GM21447 (cell line): ENCODE data around the gene LMLN.
"Not testable (repeated sequence)": the region's sequence is repeated elsewhere in the genome, so short reads cannot be mapped to it uniquely, and the experiment has no call there.

Experiments
- ATAC-seq: cut with Tn5 transposase; IDR thresholded peaks from one replicate; pipeline ENCODE4 v1.9.1; 2021; ENCODE audit not compliant: unreplicated experiment

Gene LMLN

DNA sequence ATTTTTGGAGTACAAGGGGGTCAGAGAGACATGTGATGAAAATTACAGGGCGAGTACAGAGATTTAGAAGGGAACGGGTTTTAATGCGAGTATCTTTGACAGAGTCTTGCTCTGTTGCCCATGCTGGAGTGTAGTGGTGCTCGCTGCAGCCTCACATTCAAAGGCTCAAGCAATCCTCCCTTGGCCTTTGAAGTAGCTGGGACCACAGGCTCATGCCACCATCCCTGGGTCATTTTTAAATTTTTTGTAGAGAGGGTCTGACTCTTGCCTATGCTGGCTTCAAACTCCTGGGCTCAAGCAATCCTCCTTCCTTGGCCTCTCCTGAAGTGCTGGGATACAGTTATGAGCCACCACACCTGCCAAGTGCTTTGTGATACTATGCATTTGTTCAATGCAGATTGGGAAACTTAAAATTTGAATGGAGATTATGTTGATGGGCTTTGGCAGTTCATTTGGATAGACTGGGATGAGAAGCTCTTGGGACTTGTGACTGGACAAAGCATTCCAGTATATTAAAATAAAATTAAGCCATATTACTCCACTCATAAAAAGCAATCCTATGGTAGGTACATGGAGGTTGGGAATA lies 4.0 kb upstream of the LMLN start:
- ATAC-seq: no peak

GRCh38 chr3:197956626-197956988 lies 3.4 kb upstream of the LMLN start:
- ATAC-seq: no peak

DNA sequence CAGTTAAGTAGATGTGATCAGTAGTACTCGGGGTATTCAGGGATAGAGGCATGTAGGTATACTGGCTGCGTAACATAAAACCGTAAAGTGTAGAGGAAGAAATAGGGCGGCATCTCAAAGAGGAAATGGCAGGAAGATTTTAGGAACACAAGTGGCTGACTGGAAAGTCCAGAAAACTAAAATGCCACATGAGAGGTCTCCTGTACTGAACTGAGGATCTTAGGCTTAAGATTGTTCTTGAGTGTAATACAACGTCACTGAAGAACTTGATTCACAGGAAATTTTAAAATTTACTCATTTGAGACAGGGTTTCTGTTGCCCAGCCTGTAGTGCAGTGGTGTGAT lies 2.3 kb upstream of the LMLN start:
- no peak for ATAC-seq

GRCh38 chr3:197958346-197958745 lies 1.7 kb upstream of the LMLN start:
- no peak for ATAC-seq

GRCh38 chr3:197958848-197959247 lies 1.2 kb upstream of the LMLN start:
- not testable (repeated sequence) for ATAC-seq

- ATAC-seq: no peak
Observed at GRCh38 chr3:197959500-197959890, 522 bp upstream of the LMLN start.

DNA sequence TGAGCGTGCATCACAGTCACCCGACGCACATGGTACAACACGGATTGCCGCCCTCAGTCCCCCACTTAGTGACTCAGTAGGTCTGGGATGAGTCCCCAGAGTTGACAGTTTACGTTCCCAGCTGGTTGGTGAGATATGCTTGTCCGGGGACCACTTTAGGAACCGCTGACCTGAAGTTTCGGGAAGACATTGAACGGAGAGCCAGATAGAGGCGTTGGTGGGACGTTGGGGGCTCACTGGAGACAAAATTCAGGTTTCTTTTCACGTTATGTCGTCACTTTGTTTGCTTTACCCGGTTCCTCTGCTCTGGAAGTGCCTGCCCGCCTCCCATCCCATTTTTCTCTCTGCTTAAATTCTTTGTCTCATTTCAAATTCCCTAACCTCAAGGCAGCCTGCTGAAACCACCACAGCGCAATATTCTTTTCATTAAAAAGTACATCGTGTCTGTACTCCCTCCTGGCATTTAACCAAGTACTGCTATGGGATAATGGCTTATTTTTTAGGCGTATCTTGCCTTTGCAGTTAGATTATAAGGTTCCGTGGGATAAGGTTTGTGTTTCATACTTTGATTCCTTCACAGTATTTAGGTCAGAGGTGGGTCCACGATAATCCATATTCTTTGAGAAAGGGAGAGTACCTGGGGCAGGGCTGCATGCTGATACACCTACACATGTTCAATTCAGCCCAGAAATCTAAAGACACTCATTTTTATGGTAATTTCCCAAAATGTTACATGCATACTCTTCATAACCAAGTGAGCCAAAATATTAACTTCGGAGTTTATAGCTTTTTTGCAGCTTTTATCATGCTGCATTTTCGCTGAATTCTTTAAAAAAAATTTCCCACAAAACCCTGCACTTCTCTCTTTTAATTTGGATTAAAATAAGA lies 921 bp downstream of the LMLN start:
- no peak for ATAC-seq

- no peak for ATAC-seq
Observed at GRCh38 chr3:197961582-197961945, 1.5 kb downstream of the LMLN start.

- ATAC-seq: no peak
Observed at GRCh38 chr3:197963019-197963637, 3.1 kb downstream of the LMLN start.

DNA sequence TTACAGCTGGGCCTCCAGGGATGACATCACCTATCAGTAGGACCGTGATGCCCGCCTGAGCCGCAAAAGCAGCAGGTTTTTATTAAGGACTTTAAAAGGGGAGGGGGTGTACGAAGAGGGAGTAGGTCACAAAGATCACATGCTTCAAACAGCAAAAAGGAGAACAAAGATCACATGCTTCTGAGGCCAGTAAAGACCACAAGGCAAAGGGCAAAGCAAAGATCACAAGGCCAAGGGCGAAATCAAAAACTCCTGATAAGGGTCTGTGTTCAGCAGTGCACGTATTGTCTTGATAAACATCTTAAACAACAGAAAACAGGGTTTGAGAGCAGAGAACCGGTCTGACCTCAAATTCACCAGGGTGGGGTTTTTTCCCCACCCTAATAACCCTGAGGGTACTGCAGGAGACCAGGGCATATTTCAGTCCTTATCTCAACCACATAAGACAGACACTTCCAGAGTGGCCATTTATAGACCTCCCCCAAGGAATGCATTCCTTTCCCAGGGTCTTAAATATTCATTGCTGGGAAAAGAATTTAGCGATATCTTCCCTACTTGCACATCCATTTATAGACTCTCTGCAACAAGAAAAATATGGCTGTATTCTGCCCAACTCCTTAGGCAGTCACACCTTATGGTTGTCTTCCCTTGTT lies 7.4 kb downstream of the LMLN start:
- ATAC-seq: not testable (repeated sequence)

DNA sequence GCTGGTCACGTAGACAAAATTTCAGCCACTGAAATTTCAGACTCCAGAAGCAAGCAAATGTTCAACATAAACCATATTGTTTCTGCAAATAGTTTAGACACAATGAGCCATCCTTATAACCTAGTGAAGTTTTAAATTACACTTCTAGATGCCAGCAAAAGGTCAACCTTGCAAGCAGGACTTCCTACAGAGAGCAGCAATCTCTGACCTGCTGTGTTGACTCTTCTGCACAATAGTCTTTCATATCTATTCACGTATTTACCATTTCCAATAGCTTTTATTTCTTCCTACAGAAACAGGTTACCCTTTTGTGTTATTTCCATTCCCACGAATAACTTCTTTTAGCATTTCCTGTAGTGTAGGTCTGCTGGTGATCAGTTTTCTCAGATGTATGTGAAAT lies 10.6 kb downstream of the LMLN start:
- no peak for ATAC-seq

- no peak for ATAC-seq
Observed at GRCh38 chr3:197974016-197974415, 14.0 kb downstream of the LMLN start.

- ATAC-seq: no peak
Observed at GRCh38 chr3:197975311-197975710, 15.3 kb downstream of the LMLN start.

- ATAC-seq: no peak
Observed at GRCh38 chr3:197983076-197983475, 23.1 kb downstream of the LMLN start.

GRCh38 chr3:197989651-197990050 lies 29.6 kb downstream of the LMLN start:
- ATAC-seq: no peak

GRCh38 chr3:197994736-197995135 lies 34.7 kb downstream of the LMLN start:
- ATAC-seq: no peak

- no peak for ATAC-seq
Observed at GRCh38 chr3:197996855-197997254, 36.8 kb downstream of the LMLN start.

DNA sequence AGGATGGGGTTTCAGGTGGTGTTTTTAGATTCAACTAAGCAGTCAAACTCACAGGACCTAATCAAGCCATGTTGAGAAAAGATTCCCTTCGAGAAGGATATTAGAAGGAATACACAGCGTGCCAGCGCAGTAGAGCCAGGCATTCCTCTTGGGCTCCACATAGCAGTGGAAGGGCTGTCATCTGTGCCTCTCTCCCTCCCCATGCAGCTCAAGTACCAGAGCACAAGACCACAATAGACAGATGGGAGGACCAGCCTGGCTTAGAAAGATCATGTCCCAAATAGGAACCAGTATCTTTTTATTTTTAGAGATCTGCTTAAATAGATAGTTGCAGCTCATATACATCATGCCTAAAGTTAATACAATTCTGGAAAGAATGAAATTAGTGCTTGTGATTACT lies 37.9 kb downstream of the LMLN start:
- no peak for ATAC-seq

- ATAC-seq: no peak
Observed at GRCh38 chr3:198017090-198017489, 57.1 kb downstream of the LMLN start.

GRCh38 chr3:198018416-198018815 lies 58.4 kb downstream of the LMLN start:
- no peak for ATAC-seq

DNA sequence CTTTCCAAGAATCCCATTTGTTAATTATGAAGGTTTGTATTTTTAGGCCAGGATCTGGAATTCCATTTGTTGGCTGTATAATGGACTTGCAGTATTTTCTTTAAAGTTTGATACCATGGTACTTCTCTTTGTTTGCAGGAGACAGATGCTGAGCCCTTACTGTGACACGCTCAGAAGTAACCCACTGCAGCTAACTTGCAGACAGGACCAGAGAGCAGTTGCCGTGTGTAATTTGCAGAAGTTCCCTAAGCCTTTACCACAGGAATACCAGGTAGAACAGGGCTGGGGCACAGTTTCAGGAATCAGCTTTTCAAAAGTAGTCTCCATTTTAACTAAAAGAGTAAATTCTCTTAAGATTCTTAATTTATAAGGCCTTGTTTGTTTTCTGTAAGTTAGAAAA lies 59.1 kb downstream of the LMLN start:
- ATAC-seq: no peak

- no peak for ATAC-seq
Observed at GRCh38 chr3:198021320-198021719, 61.3 kb downstream of the LMLN start.
